Measurements from ENCODE around the gene PRLR.

The PRLR gene

DNA sequence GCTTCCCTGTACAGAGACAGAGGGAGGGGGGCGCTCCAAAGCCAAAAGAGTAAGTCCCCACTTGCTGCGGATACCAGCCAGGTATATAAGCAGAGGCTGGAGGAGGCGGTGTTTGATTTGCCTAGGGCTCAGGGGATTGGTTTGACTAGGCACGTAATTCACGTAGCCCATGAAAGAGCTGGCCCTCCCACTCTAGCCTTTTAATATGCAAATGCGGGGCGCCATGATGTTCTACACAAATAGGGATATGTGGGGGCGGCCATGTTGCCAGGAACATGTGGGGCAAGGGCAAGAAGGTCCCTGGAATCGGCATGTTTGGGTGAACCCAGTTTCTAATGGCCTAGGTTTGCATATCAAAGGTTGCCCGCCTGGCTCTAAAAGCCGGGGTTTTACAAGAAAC, 3.3 kb upstream of the PRLR start:
- no peak for DNase-seq (ENCODE audit: low read depth)

GRCh38 chr5:35233121-35233520, 2.8 kb upstream of the PRLR start:
- DNase-seq (ENCODE audit: low read depth) = no peak

- no peak for DNase-seq (ENCODE audit: low read depth)
These were observed 1.8 kb upstream of the PRLR start for GRCh38 chr5:35232124-35232523.

DNA sequence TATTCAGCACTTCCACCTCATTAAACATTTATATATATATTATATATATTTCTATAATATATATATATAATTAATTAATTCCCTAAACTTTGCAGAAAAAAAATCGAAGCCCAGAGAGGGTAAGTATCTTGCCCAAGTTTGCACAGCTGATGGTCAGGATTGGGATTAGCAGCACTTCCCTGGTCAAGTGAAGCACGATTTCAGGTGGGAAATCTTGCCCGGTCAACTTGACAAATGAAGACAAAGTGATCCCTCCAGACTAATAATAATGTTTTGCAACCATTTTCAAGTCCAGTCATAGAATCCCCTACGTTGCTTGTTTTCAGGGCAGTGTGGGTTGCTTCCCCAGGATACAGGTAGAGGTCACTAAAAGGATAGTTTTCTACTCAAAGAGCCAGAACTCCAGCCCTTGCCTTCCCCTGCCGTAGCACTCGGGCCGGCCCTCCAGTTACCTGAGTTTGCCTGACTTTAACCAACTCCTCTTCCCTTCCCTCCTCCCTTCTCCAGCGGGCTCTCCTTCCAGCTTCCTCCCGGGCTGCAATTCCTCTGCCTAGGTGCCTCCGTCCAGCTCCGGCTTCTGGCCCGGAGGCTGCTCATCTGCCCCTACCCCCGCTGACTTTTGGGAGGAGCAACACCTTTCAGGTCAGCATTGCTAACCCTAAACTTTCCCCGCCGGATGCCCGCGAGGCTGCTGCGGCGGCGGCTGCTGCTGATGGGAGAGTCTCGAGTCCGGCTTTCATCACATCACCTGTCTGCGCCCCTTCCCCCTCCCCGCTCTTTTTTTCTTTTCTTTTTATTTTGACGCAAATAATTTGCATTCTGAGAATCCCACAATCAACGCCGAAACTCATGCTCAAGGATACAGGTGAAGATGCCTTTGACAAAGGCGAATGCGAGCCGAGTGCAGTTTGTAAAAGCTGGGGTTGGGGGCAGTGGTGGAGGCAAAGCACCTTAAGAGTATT, 930 bp downstream of the PRLR start:
- DNase-seq (ENCODE audit: low read depth) = peak; percentile 21

- no peak for DNase-seq (ENCODE audit: low read depth)
These were observed 2.0 kb downstream of the PRLR start for GRCh38 chr5:35228310-35228709.

- DNase-seq (ENCODE audit: low read depth) = no peak
These were observed 2.6 kb downstream of the PRLR start for GRCh38 chr5:35227720-35228119.

DNA sequence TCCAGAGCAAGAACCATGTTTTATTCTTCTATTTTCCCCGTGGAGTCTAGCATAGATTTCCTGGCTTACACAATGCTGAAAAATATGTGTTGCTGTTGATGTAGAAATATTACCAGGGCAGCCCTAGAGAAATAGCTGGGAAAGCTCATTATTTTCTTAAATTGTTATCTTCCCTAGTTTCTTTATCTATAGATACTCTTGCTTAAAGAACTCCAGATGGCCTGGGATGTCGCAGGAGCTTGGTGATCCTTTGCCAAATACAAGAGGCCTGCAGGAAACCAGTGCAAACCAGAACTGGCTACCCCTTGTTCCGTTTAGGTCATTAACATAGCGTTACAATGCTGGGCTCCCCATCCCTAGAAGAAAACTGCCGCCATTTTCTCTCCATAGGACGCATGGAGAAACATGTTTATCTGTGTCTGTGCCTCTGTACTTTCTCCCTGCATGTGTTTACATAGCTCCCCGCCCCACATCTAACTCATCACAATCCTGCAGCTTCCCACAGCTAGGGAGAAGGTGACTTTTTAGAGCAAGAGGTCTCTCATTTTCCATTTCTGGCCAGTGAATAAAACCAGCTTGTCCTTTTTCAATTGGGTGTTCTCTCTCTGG, 6.4 kb downstream of the PRLR start:
- DNase-seq (ENCODE audit: low read depth) = no peak

DNA sequence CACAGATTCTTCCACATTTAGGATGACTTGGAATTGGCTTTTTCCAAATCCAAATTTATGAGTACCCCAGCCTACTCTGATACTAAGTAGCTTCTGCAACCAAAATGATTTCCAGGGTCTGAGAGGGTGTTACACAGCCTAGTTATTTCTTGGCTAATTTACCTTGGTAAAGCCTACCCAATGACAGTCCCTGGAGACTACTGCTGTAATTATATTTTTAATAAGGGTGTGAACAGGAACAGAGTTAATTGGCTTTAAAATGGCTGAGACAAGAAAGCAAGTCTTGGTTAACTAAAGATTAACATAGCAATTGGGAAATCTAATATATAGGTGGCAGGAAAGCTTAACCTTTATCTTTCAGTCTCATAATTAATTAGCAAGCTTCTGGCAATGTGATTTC, 9.3 kb downstream of the PRLR start:
- DNase-seq (ENCODE audit: low read depth) = no peak

DNA sequence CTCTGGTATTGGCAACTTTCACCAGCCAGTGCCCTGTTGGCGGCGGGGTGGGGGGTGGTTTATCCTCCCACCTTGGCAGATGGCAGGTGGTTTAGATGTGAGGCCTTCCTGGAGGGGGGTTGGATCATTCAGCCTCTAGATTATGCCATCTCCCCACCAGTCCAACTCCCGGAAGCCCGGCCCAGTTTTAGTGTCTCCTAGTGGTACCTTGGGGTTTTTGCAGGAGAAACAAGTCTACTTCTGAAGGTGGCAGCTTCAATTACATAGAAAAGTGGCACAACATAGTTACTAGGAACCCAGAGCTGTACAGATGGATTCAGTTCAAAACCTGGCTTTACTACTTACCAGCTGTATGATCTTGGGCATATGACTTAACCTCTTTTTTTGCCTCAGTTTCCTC, 11.3 kb downstream of the PRLR start:
- no peak for DNase-seq (ENCODE audit: low read depth)

DNA sequence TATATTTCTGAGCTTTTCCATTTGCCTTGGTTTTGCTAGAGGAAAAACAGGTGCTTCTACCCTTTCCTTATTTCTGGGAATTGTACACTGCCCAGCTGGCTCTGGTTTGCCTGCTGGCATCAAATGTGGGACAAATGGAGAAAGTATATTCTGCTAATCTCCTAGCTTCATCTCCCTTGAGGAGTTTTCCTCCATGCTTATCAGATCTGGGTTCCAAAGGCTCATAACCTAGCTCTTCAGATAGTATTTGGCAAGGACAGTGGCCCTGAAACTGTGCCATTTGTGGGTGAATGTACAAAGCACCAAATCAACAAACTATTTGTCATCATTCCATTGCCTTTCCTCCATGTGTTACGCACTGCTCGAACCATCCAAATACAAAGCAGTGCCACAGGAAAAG, 16.2 kb downstream of the PRLR start:
- DNase-seq (ENCODE audit: low read depth) = no peak

DNA sequence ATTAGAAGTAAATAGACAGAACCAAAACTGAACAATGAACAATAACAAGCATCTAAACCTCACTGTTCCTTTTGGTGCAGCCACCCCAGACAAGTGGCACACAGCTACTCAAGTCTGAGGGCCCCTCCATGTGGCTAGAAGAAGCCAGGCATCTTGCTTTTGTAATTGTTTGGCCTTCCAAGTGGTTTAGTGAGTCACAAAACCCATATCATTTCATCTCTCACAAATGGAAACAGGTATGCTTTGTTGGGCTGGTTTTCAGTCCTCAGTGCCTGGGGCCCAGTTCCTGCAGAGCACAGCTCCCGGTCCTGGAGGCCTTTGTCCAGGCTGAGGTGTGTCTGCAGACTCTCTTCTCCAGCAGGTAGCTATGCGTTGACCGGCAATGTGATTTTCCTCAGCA, 16.7 kb downstream of the PRLR start:
- DNase-seq (ENCODE audit: low read depth) = peak; percentile 29

DNA sequence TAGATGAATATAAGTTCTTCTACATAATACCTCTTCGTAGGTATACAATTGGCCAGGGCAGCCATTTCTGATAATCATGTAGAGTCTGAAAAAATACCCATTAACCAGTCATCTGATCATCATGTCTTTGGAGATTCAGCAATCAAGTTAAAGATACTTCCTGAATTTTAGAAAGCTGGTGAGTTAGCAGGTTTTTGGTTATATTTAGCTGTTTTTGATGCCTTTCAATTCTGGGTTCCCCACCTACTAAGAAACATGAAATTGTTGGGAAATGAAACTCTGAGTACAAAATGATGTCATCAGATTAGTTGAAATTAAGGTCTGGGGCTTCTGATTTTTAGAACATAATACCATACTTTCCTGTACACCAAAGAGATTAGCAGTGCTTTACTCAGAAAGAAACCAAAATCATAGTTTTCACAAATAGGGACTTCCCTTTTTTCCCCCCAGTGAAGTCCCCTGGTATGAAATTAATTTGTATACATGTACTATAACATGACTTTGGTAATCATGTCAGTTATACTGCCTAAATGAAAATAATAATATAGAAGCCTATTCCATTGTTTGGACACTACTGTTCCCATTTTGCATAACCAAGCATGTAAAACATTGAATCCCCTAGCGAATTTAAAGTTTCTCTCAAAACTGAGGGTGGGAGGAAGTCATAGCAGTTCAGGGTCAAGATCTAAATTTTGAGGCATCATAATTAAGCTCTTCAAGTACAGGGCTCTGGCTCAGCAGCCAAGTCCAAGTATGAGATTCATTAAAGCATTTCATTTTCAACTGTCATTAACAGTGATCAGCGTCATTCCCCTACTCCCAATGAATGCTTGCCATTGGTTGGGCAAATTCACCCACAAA, 17.9 kb downstream of the PRLR start:
- DNase-seq (ENCODE audit: low read depth) = no peak

GRCh38 chr5:35209862-35210261, 20.4 kb downstream of the PRLR start:
- no peak for DNase-seq (ENCODE audit: low read depth)

- DNase-seq (ENCODE audit: low read depth) = no peak
These were observed 24.7 kb downstream of the PRLR start for GRCh38 chr5:35205606-35206005.

DNA sequence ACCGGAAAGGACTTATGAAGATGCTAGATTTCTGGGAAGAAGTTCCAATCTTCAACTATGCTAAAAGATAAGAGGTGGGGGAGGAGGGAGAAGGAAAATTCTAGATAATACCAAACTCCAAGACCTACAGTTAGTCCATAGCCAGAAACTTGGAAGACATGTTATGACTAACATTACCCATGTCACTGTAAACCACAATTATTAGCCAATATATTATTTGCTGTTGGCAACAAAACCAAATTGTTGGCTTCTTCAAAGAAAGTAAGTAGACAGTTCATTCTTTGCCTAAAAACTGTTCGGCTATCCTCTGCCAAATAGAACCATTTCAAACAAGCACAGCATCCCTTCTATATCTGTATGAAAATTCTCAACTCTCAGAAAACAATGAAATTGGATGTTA, 25.1 kb downstream of the PRLR start:
- DNase-seq (ENCODE audit: low read depth) = no peak

GRCh38 chr5:35203403-35203802, 26.9 kb downstream of the PRLR start:
- no peak for DNase-seq (ENCODE audit: low read depth)

DNA sequence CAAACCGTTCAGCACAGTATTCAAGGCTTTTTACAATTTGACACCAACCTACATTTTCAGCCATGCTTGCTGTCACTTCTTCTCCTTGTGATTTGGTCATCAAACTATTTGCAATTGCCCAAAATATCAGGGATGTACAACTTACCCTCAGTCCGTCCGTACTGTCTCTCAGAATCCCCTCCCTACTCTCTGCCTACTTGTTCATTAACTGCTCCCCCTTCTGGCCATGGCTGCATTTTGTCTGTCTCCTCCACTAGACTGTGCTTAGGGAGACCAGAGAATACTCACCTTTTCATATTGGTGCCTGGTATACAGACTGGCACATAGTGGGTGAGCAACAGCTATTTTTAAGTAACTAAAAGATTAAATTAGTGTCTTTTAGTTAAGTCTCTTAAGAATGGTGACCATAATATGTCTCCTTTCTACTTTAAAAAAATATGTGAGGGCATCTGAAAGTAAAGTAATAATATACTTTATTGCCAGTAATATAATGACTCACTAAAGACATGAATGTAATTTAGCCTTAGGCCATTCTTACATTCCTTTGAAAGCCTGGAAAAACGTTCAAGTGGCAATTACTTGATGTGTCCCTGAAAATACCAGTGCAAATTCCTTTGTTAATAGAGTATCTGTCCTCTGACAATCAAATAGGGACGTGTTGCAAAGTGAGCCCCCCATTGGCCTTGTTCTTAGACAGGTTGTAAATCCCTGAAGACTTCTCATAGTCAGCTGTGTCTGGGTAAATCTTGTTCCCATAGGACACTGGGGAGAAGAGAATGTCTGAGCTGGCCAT, 27.8 kb downstream of the PRLR start:
- DNase-seq (ENCODE audit: low read depth) = peak; percentile 77

GRCh38 chr5:35201291-35201690, 29.0 kb downstream of the PRLR start:
- DNase-seq (ENCODE audit: low read depth) = no peak

- no peak for DNase-seq (ENCODE audit: low read depth)
These were observed 30.4 kb downstream of the PRLR start for GRCh38 chr5:35199886-35200285.

- DNase-seq (ENCODE audit: low read depth) = peak; percentile 12
These were observed 31.6 kb downstream of the PRLR start for GRCh38 chr5:35198686-35199085.

- peak; percentile 35 for DNase-seq (ENCODE audit: low read depth)
These were observed 32.2 kb downstream of the PRLR start for GRCh38 chr5:35198075-35198474.

DNA sequence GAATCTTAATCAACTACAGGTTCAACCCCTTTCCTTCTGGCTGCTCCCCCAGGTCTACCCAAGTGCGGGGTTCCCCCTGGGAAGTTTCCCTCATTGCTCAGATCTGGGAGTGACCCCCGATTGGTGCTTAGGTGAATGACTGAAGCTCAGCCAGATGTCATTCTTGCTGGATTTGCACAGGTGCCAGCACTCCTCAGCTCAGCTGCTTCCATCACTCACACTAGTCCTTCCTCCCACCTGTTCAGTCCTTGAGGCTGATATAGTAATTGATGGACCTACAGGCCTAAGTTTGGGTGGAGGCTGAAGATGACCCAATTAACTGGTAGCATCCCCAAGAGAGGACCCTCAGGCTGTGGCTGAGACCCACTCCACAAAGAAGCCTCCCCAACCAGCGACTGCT, 32.9 kb downstream of the PRLR start:
- DNase-seq (ENCODE audit: low read depth) = no peak
